SK-N-SH treated with all-trans-retinoic acid at 6 μM for 48 hours (cell line): Measurements from ENCODE around the gene CLDND2.

Experiments used
- ATAC-seq: fragments of 200-7000 bp; cut with Tn5 transposase; 3 replicates; pipeline ENCODE4 v1.9.1; 2020; ENCODE audit warnings: mild to moderate bottlenecking, moderate library complexity
- ARNTL ChIP-seq: fragments of 450-650 bp; formaldehyde crosslinking; IDR thresholded peaks from 2 replicates; pipeline ENCODE4 v1.5.0; 2020; ENCODE audit warnings: low read depth, mild to moderate bottlenecking, moderate library complexity, borderline replicate concordance
- ESRRG ChIP-seq: fragments of 250-450 bp; sonication (Bioruptor Pico); IDR thresholded peaks from 2 replicates; pipeline ENCODE4 v1.6.1; 2021; ENCODE audit warnings: mild to moderate bottlenecking
- GLIS3 ChIP-seq: fragments of 250-450 bp; sonication (Bioruptor Pico); IDR thresholded peaks from 2 replicates; pipeline ENCODE4 v1.5.0; 2020; ENCODE audit warnings: mild to moderate bottlenecking, moderate library complexity
- ISL1 ChIP-seq: fragments of 250-450 bp; sonication (Bioruptor Pico); IDR thresholded peaks from 2 replicates; pipeline ENCODE4 v2.1.2; 2022; ENCODE audit warnings: mild to moderate bottlenecking, moderate library complexity
- SNAI2 ChIP-seq: fragments of 250-450 bp; sonication (Bioruptor Pico); IDR thresholded peaks from 2 replicates; pipeline ENCODE4 v1.5.0; 2020; ENCODE audit warnings: mild to moderate bottlenecking, moderate library complexity
- TOX ChIP-seq: fragments of 250-450 bp; sonication (Bioruptor Pico); IDR thresholded peaks from 2 replicates; pipeline ENCODE4 v1.8.0; 2021; ENCODE audit warnings: mild to moderate bottlenecking, moderate library complexity, borderline replicate concordance
- ZC3H10 ChIP-seq: fragments of 250-450 bp; sonication (Bioruptor Pico); IDR thresholded peaks from 2 replicates; pipeline ENCODE4 v1.5.1; 2021; ENCODE audit warnings: mild to moderate bottlenecking, moderate library complexity
- ZFP3 ChIP-seq: fragments of 250-450 bp; sonication (Bioruptor Pico); IDR thresholded peaks from 2 replicates; pipeline ENCODE4 v1.5.0; 2020; ENCODE audit warnings: mild to moderate bottlenecking, moderate library complexity
- ZNF565 ChIP-seq: fragments of 450-650 bp; formaldehyde crosslinking; conservative IDR thresholded peaks from 2 replicates; pipeline ENCODE4 v1.5.0; 2020; ENCODE audit warnings: low read depth, mild to moderate bottlenecking, moderate library complexity
- ZNF8 ChIP-seq: fragments of 450-650 bp; formaldehyde crosslinking; IDR thresholded peaks from 2 replicates; pipeline ENCODE4 v1.5.0; 2020; ENCODE audit warnings: mild to moderate bottlenecking, moderate library complexity
- TF ChIP-seq, protein P1 (sequence below): fragments of 250-450 bp; sonication (Bioruptor Pico); IDR thresholded peaks from 2 replicates; pipeline ENCODE4 v1.8.0; 2021; ENCODE audit warnings: low read depth, mild to moderate bottlenecking, moderate library complexity, borderline replicate concordance
- TF ChIP-seq, protein P2 (sequence below): fragments of 250-450 bp; sonication (Bioruptor Pico); IDR thresholded peaks from 2 replicates; pipeline ENCODE4 v1.5.1; 2021; ENCODE audit warnings: mild to moderate bottlenecking, moderate library complexity
- TF ChIP-seq, protein P3 (sequence below): fragments of 250-450 bp; sonication (Bioruptor Pico); IDR thresholded peaks from 2 replicates; pipeline ENCODE4 v1.5.1; 2020; ENCODE audit warnings: low read depth, mild to moderate bottlenecking, moderate library complexity
- TF ChIP-seq, protein P4 (sequence below): fragments of 250-450 bp; sonication (Bioruptor Pico); IDR thresholded peaks from 2 replicates; pipeline ENCODE4 v1.5.0; 2020; ENCODE audit warnings: mild to moderate bottlenecking, moderate library complexity

CLDND2 gene

DNA sequence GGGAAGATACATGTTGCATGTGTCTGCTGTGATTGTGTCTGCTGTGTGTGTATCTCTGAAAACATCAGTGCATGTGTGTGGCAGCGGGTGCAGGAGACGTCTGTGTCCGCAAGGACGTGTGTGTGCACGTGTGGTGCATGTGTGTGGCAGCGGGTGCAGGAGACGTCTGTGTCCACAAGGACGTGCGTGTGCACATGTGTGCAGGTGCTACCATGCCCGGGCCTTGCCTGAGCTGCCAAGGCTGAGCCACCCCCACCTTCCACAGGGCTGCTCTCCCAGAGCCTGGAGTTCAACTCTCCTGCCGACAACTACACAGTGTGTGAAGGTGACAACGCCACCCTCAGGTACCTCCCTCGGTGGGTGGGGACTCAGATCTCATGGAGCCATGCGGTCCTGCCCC lies 47.0 kb downstream of the CLDND2 start (continued):
- TF ChIP-seq, protein P1, sequence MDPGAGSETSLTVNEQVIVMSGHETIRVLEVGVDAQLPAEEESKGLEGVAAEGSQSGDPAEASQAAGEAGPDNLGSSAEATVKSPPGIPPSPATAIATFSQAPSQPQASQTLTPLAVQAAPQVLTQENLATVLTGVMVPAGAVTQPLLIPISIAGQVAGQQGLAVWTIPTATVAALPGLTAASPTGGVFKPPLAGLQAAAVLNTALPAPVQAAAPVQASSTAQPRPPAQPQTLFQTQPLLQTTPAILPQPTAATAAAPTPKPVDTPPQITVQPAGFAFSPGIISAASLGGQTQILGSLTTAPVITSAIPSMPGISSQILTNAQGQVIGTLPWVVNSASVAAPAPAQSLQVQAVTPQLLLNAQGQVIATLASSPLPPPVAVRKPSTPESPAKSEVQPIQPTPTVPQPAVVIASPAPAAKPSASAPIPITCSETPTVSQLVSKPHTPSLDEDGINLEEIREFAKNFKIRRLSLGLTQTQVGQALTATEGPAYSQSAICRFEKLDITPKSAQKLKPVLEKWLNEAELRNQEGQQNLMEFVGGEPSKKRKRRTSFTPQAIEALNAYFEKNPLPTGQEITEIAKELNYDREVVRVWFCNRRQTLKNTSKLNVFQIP (CRISPR knock-in tag), result no peak

DNA sequence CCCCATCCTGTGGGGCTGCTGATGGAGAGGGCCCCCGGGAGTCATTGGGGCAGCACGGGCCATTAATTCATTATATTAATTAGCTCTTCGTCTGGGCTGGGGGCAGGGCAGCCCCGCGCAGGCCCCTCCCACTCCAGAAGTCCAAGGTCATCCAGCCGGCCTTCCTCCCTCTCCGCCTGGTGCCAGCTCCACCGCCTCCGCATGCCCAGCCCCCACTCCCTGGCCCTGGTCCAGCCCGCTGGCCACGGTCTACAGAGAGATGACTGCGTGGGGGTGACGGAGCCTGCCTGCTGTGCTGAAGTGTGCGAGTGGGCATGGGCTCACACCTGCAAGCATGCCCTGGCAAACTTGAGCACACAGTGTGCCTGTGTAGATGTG lies 48.5 kb downstream of the CLDND2 start:
- no peak for ATAC-seq
- TF ChIP-seq ZC3H10 (CRISPR knock-in tag) (no peak), SNAI2 (CRISPR knock-in tag) (no peak), GLIS3 (CRISPR knock-in tag) (no peak), ZFP3 (no peak), ESRRG (no peak), ZNF565 (CRISPR knock-in tag) (no peak)
- TF ChIP-seq, protein P2, sequence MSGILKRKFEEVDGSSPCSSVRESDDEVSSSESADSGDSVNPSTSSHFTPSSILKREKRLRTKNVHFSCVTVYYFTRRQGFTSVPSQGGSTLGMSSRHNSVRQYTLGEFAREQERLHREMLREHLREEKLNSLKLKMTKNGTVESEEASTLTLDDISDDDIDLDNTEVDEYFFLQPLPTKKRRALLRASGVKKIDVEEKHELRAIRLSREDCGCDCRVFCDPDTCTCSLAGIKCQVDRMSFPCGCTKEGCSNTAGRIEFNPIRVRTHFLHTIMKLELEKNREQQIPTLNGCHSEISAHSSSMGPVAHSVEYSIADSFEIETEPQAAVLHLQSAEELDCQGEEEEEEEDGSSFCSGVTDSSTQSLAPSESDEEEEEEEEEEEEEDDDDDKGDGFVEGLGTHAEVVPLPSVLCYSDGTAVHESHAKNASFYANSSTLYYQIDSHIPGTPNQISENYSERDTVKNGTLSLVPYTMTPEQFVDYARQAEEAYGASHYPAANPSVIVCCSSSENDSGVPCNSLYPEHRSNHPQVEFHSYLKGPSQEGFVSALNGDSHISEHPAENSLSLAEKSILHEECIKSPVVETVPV (CRISPR knock-in tag), result no peak
- TF ChIP-seq, protein P3, sequence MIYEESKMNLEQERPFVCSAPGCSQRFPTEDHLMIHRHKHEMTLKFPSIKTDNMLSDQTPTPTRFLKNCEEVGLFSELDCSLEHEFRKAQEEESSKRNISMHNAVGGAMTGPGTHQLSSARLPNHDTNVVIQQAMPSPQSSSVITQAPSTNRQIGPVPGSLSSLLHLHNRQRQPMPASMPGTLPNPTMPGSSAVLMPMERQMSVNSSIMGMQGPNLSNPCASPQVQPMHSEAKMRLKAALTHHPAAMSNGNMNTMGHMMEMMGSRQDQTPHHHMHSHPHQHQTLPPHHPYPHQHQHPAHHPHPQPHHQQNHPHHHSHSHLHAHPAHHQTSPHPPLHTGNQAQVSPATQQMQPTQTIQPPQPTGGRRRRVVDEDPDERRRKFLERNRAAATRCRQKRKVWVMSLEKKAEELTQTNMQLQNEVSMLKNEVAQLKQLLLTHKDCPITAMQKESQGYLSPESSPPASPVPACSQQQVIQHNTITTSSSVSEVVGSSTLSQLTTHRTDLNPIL, result no peak

DNA sequence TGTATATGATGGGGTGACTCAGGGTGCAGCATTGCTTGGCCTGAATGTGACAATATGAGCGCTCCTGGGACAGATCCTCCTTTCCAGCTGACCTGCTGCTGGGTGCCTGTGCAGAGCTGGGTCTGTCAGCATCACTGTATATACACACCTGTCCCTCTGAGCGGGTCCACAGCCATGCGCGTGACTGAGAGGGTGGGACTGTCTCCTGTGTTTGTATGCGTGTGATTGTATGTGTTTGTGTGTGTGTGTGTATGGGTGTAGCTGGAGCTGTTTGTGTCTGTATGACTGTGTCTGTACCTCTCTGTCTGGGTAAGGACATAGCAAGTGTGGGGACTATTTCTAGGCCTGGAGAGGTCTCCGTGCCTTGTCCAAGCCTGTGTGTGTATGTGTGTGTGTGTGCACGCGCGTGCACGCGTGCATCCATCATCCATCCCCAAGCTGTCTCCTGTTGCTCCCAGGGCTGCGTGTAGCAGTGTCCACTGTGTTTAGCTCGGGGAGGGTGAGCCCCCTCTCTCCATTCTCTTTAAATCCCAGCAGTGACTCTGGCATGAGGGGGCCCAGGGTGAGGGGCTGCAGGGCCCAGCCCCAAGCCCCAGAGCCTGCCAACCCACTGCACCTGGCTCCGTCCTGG lies 49.0 kb downstream of the CLDND2 start:
- no peak for ATAC-seq
- no peak for TF ChIP-seq ARNTL (CRISPR knock-in tag)
- TF ChIP-seq ZFP3, result no peak
- TF ChIP-seq ISL1, result no peak
- TF ChIP-seq ZNF8 (CRISPR knock-in tag), result no peak
- TF ChIP-seq, protein P4, sequence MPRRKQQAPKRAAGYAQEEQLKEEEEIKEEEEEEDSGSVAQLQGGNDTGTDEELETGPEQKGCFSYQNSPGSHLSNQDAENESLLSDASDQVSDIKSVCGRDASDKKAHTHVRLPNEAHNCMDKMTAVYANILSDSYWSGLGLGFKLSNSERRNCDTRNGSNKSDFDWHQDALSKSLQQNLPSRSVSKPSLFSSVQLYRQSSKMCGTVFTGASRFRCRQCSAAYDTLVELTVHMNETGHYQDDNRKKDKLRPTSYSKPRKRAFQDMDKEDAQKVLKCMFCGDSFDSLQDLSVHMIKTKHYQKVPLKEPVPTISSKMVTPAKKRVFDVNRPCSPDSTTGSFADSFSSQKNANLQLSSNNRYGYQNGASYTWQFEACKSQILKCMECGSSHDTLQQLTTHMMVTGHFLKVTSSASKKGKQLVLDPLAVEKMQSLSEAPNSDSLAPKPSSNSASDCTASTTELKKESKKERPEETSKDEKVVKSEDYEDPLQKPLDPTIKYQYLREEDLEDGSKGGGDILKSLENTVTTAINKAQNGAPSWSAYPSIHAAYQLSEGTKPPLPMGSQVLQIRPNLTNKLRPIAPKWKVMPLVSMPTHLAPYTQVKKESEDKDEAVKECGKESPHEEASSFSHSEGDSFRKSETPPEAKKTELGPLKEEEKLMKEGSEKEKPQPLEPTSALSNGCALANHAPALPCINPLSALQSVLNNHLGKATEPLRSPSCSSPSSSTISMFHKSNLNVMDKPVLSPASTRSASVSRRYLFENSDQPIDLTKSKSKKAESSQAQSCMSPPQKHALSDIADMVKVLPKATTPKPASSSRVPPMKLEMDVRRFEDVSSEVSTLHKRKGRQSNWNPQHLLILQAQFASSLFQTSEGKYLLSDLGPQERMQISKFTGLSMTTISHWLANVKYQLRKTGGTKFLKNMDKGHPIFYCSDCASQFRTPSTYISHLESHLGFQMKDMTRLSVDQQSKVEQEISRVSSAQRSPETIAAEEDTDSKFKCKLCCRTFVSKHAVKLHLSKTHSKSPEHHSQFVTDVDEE (CRISPR knock-in tag), result no peak
- TF ChIP-seq TOX (CRISPR knock-in tag), result no peak
- TF ChIP-seq SNAI2 (CRISPR knock-in tag), result no peak
- TF ChIP-seq ZNF565 (CRISPR knock-in tag), result no peak

DNA sequence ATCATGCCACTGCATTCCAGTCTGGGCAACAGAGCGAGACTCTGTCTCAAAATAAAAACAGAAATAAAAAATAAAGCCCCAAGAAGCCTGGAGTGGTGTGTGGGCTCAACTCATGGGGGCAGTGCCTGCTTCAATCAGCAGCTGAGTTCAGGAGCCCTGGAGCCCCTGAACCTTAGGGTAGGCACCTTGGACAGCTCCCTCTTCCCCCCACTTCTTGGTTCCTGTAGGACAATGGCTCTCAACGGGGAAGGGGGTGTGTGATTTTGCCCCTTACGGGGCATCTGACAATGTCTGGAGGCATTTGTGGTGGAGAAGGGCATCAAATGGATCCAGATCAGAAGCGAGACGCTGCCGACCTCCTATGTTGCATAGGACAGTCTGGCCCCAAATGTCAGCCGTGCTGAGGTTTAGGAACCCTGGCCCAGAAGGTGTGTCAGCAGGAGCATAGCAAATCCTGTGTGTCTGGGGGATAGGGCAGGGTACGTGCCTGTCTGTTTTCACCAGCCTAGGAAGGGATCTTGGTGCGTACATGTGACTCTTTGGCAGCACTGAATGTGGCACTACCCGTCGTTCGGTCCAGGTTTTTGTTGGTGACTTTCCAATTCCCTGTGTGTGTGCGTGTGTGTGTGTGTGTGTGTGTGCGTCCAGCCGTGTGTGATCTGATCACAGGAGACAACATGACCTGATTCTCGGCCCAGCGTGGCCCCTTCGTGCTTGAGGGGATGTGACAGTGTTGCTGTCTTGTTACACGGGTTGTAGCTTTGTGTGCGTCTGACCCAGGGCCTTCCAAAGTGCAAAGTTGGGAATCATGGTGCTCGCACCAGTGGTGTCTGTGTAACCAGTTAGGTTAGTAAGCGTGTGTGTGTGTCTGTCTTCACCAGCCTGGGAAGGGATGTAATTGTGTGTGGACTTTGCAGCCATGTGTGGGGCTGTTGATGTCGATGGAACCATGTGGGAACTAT lies 49.8 kb downstream of the CLDND2 start:
- ATAC-seq, result no peak

More for the DNA sequence above, 49.8 kb downstream of the CLDND2 start:
- TF ChIP-seq, protein P4 (CRISPR knock-in tag), result no peak
- TF ChIP-seq, protein P2 (CRISPR knock-in tag), result no peak
- TF ChIP-seq ZNF565 (CRISPR knock-in tag) (no peak), ARNTL (CRISPR knock-in tag) (no peak)
- TF ChIP-seq, all 23 proteins: peak for 0
